ENCODE data around the gene HMCN1.

DNA sequence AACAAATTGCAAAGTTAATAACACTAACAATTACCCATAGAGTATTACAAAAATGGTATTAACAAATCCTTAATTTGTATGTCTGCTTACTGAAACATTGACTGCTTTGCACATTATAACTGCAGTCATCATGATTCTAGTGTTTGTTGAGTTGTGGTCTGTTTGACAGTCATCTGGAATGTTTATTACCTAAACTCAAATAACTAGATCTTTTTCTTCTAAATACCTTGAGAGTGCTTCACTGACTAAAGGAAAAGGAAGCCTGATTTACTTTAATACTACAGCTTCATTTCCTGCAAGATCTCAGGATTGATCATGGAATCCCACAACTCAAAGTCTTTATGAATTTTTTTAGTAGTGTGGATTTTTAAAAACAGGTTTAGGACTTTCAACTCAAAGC, 70.0 kb downstream of the HMCN1 start:
- TF ChIP-seq, protein P1, sequence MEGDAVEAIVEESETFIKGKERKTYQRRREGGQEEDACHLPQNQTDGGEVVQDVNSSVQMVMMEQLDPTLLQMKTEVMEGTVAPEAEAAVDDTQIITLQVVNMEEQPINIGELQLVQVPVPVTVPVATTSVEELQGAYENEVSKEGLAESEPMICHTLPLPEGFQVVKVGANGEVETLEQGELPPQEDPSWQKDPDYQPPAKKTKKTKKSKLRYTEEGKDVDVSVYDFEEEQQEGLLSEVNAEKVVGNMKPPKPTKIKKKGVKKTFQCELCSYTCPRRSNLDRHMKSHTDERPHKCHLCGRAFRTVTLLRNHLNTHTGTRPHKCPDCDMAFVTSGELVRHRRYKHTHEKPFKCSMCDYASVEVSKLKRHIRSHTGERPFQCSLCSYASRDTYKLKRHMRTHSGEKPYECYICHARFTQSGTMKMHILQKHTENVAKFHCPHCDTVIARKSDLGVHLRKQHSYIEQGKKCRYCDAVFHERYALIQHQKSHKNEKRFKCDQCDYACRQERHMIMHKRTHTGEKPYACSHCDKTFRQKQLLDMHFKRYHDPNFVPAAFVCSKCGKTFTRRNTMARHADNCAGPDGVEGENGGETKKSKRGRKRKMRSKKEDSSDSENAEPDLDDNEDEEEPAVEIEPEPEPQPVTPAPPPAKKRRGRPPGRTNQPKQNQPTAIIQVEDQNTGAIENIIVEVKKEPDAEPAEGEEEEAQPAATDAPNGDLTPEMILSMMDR (IDR thresholded peaks at IDR 0.05) = no peak
- no peak for TF ChIP-seq POLR2A (IDR thresholded peaks at IDR 0.05)

Measured in thyroid gland (tissue), 4 donors.